BJ (cell line): Measurements from ENCODE around the gene ZNF618. TPM values are rescaled to one million over a fixed set of nuclear protein-coding genes. Genes with fewer than 3 reads are reported as not detected.

Experiments used
- CTCF ChIA-PET: fragments of 350-600 bp; formaldehyde crosslinking; extraction: SDS; loops from one replicate; lab custom pipeline; 2021; ENCODE audit warnings: antibody characterized with exemption, inconsistent platforms; lab: Yijun Ruan, JAX
- POLR2A ChIA-PET: fragments of 300-600 bp; sonication (Branson Sonifier 250); formaldehyde crosslinking; extraction: SDS; loops from one replicate; lab custom pipeline; 2021; ENCODE audit warnings: antibody characterized with exemption; lab: Charles Lee
- DNase-seq: peaks from one replicate; pipeline ENCODE4 v3.0.0-alpha.2; 2011; ENCODE audit warnings: low read depth
- H3K27me3 ChIP-seq: 2 replicates; pipeline ENCODE4 v1.6.0; 2011; ENCODE audit warnings: low read length; ENCODE audit not compliant: control insufficient read depth, insufficient read depth
- H3K36me3 ChIP-seq: 2 replicates; pipeline ENCODE4 v1.5.1; 2011; ENCODE audit warnings: low read length; ENCODE audit not compliant: control insufficient read depth, insufficient read depth
- H3K4me3 ChIP-seq: 2 replicates; pipeline ENCODE4 v1.5.1; 2011; ENCODE audit warnings: low read depth, mild to moderate bottlenecking, control low read depth, low read length
- CTCF ChIP-seq: IDR thresholded peaks from 2 replicates; pipeline ENCODE4 v1.5.1; 2011; ENCODE audit warnings: low read depth, mild to moderate bottlenecking, control low read depth, inconsistent platforms, low read length, moderate library complexity; ENCODE audit not compliant: insufficient read depth
- polyA plus RNA-seq: library from polyadenylated mRNA; depleted of rRNA; stranded (reverse); fragments of >200 nt; gene quantifications from 2 replicates; pipeline ENCODE4 v1.2.3, GENCODE V29; 2011

The ZNF618 gene
- polyA plus RNA-seq, 1 experiment = 5.4 TPM

- no peak for DNase-seq
- ChIA-PET POLR2A (no interaction called here), CTCF (no interaction called here)
- H3K27me3 ChIP-seq = no peaks in the 10 kb centered on the region
- H3K36me3 ChIP-seq = no peaks in the 10 kb centered on the region; the same call in 1 of the 2 replicates
- H3K4me3 ChIP-seq = no peak overlapping the region
- TF ChIP-seq CTCF = no peak
Measured at GRCh38 chr9:113918697-113919350, 42.7 kb downstream of the ZNF618 start.

GRCh38 chr9:113919382-113919781, 43.3 kb downstream of the ZNF618 start:
- CTCF ChIA-PET = no interaction called here

GRCh38 chr9:113919871-113920270, 43.8 kb downstream of the ZNF618 start:
- H3K4me3 ChIP-seq = no peak overlapping the region
- DNase-seq = no peak
- CTCF ChIA-PET = no interaction called here
- H3K27me3 ChIP-seq = no peaks in the 10 kb centered on the region
- H3K36me3 ChIP-seq = no peaks in the 10 kb centered on the region; the same call in 1 of the 2 replicates
- TF ChIP-seq CTCF = no peak
- POLR2A ChIA-PET = no interaction called here

More at GRCh38 chr9:113919382-113919781, 43.3 kb downstream of the ZNF618 start:
- Histone ChIP-seq H3K27me3 (no peaks in the 10 kb centered on the region), H3K36me3 (no peaks in the 10 kb centered on the region; the same call in 1 of the 2 replicates), H3K4me3 (no peak overlapping the region)
- no peak for DNase-seq
- POLR2A ChIA-PET = no interaction called here
- no peak for TF ChIP-seq CTCF

- TF ChIP-seq CTCF = no peak
- Histone ChIP-seq H3K27me3 (no peaks in the 10 kb centered on the region), H3K4me3 (no peak overlapping the region), H3K36me3 (no peaks in the 10 kb centered on the region; the same call in 1 of the 2 replicates)
- ChIA-PET CTCF (interaction anchor here (1.5 kb wide), 1 partner anchor 43 kb away, joined by 4 read pairs; no protein-coding TSS in a partner anchor), POLR2A (no interaction called here)
- no peak for DNase-seq
Measured at GRCh38 chr9:113920872-113921271, 44.8 kb downstream of the ZNF618 start.

- Histone ChIP-seq H3K4me3 (no peak overlapping the region), H3K27me3 (no peaks in the 10 kb centered on the region), H3K36me3 (no peaks in the 10 kb centered on the region; the same call in 1 of the 2 replicates)
- no peak for DNase-seq
- ChIA-PET POLR2A (no interaction called here), CTCF (interaction anchor here (1.5 kb wide), 1 partner anchor 42 kb away, joined by 4 read pairs; no protein-coding TSS in a partner anchor)
- TF ChIP-seq CTCF = no peak
Measured at GRCh38 chr9:113921396-113921925, 45.4 kb downstream of the ZNF618 start.
